ENCODE results near the gene MICAL3. TPM values are rescaled to one million over a fixed set of nuclear protein-coding genes. Genes with fewer than 3 reads are reported as not detected.

Gene MICAL3
- total and polyA plus RNA-seq, 9 donors: 17.5 to 106 (median 81.3) TPM

DNA sequence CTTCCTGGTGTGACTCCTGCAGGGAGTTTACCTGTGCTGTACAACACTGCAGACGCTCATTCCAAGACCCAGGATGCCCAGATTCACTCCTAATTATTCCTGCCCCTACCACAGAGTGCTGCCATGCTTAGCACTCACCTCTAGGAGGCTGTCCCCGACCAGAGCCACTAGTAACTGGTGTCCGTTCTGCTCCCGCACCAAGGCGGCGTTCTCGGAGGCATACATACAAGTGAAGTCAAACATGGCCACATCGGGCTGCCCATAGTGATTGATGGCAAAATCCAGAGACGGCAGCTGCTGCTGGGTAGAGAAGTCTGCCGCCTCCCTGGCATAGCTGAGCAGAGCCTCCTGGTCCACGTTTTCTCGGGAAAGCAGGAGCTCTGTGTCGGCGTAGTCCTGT lies 127.8 kb downstream of the MICAL3 start:
- TF ChIP-seq, protein P1, sequence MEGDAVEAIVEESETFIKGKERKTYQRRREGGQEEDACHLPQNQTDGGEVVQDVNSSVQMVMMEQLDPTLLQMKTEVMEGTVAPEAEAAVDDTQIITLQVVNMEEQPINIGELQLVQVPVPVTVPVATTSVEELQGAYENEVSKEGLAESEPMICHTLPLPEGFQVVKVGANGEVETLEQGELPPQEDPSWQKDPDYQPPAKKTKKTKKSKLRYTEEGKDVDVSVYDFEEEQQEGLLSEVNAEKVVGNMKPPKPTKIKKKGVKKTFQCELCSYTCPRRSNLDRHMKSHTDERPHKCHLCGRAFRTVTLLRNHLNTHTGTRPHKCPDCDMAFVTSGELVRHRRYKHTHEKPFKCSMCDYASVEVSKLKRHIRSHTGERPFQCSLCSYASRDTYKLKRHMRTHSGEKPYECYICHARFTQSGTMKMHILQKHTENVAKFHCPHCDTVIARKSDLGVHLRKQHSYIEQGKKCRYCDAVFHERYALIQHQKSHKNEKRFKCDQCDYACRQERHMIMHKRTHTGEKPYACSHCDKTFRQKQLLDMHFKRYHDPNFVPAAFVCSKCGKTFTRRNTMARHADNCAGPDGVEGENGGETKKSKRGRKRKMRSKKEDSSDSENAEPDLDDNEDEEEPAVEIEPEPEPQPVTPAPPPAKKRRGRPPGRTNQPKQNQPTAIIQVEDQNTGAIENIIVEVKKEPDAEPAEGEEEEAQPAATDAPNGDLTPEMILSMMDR (IDR thresholded peaks at IDR 0.05): no peak
- TF ChIP-seq POLR2A (IDR thresholded peaks at IDR 0.05) (no peak), EP300 (IDR thresholded peaks at IDR 0.05) (no peak)
- no peak overlapping the region for H3K4me3 ChIP-seq
- 84 to 88% (median 87%) methylated on average over 14 of the region's 14 CpGs for WGBS, 3 donors
- DNase-seq: no peak
- no peaks in the 10 kb centered on the region for H3K36me3 ChIP-seq
- no peaks in the 10 kb centered on the region for H3K9me3 ChIP-seq
- no peak overlapping the region for H3K27ac ChIP-seq
- H3K27me3 ChIP-seq: no peaks in the 10 kb centered on the region
- intact Hi-C loops (cut with DNase I): no loop called here
- H3K4me1 ChIP-seq (ENCODE audit: insufficient read depth): no peaks in the 10 kb centered on the region

- 90 to 92% (median 90%) methylated on average over 7 of the region's 7 CpGs for WGBS, 3 donors
- Histone ChIP-seq H3K4me1 (ENCODE audit: insufficient read depth) (no peaks in the 10 kb centered on the region), H3K27me3 (no peaks in the 10 kb centered on the region), H3K4me3 (no peak overlapping the region), H3K36me3 (no peaks in the 10 kb centered on the region), H3K27ac (no peak overlapping the region), H3K9me3 (no peaks in the 10 kb centered on the region)
- TF ChIP-seq POLR2A (IDR thresholded peaks at IDR 0.05): no peak
- no peak for TF ChIP-seq EP300 (IDR thresholded peaks at IDR 0.05)
- TF ChIP-seq, protein P1 (IDR thresholded peaks at IDR 0.05): no peak
- no peak for DNase-seq
- intact Hi-C loops (cut with DNase I): no loop called here
Observed at GRCh38 chr22:17893900-17894535, 130.3 kb downstream of the MICAL3 start.

DNA sequence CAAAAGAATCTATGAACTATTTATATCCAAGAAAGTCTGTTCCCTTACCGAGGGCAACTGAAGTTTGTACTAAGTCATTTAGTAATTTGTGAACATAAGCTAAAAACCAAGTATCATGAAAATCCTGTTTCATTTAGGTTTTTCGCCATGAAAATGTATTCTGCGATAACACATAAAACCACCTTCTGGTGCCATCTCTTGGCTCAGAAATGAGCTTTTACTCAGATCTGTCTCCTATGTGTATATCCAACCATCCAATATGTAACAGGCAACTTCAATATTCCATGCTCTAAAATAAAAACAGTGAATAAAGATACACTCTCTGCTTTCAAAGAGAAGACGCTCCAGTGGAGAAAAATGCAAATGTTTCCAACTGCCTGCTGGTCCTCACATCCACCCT lies 132.0 kb downstream of the MICAL3 start:
- 89 to 92% (median 90%) methylated on average over 4 of the region's 4 CpGs for WGBS, 3 donors
- no peak for DNase-seq
- intact Hi-C loops (cut with DNase I): no loop called here
- H3K27ac ChIP-seq: no peak overlapping the region
- no peak overlapping the region for H3K4me3 ChIP-seq
- no peaks in the 10 kb centered on the region for H3K4me1 ChIP-seq (ENCODE audit: insufficient read depth)
- no peaks in the 10 kb centered on the region for H3K27me3 ChIP-seq
- TF ChIP-seq POLR2A (IDR thresholded peaks at IDR 0.05): no peak
- H3K9me3 ChIP-seq: no peaks in the 10 kb centered on the region
- no peaks in the 10 kb centered on the region for H3K36me3 ChIP-seq

- H3K36me3 ChIP-seq: no peaks in the 10 kb centered on the region
- peak in 1 of 5 donors; percentile 37 for DNase-seq
- H3K27ac ChIP-seq: no peak overlapping the region
- TF ChIP-seq POLR2A (IDR thresholded peaks at IDR 0.05) (no peak), EP300 (IDR thresholded peaks at IDR 0.05) (no peak)
- TF ChIP-seq, protein P1 (IDR thresholded peaks at IDR 0.05): no peak
- H3K27me3 ChIP-seq: no peaks in the 10 kb centered on the region
- intact Hi-C loops (cut with DNase I): no loop called here
- H3K9me3 ChIP-seq: no peaks in the 10 kb centered on the region
- no peak overlapping the region for H3K4me3 ChIP-seq
- 68 to 71% (median 69%) methylated on average over 12 of the region's 12 CpGs for WGBS, 3 donors
- no peaks in the 10 kb centered on the region for H3K4me1 ChIP-seq (ENCODE audit: insufficient read depth)
Observed at GRCh38 chr22:17891481-17892167, 132.7 kb downstream of the MICAL3 start.

DNA sequence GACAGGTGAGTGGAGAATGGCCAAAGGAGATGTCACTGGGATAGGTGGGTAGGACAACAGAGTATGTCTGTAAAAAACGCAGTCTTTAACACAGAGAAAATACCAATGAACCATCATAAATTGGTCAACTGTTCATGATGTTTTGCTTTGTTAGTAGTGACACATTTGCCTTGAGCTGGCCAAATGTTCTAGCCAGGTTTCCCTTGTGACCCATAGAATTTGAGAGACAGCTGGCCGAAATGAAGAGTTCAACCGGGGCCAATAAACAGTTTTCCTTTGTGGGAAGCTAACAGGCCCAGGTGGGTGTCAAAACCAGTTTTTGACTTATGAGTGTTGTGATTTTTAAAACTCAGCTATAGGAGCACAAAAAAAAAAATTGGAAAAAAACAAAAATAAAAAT lies 133.5 kb downstream of the MICAL3 start:
- DNase-seq: no peak
- Histone ChIP-seq H3K36me3 (no peaks in the 10 kb centered on the region), H3K27ac (no peak overlapping the region), H3K4me1 (ENCODE audit: insufficient read depth) (no peaks in the 10 kb centered on the region), H3K27me3 (no peaks in the 10 kb centered on the region), H3K9me3 (no peaks in the 10 kb centered on the region), H3K4me3 (no peak overlapping the region)
- WGBS, 3 donors: 52 to 75% (median 66%) methylated on average over 3 of the region's 3 CpGs
- intact Hi-C loops (cut with DNase I): no loop called here
- TF ChIP-seq POLR2A (IDR thresholded peaks at IDR 0.05): no peak
- TF ChIP-seq EP300 (IDR thresholded peaks at IDR 0.05): no peak
- TF ChIP-seq, protein P1 (IDR thresholded peaks at IDR 0.05): no peak
